OCI-LY7 (cell line): ENCODE measurements around the gene MARVELD2.

Source experiments
- CTCF ChIP-seq: fragments of 200-600 bp; sonication (generic); conservative IDR thresholded peaks from 2 replicates; pipeline ENCODE4 v1.5.1; 2014; ENCODE audit warnings: mild to moderate bottlenecking, antibody characterized with exemption, low read length, moderate library complexity, mixed read lengths
- EZH2phosphoT487 ChIP-seq: fragments of 200-600 bp; sonication (generic); IDR thresholded peaks from 2 replicates; pipeline ENCODE4 v1.6.1; 2018; ENCODE audit warnings: low read depth, borderline replicate concordance, mild to moderate bottlenecking, mixed run types, antibody characterized with exemption, low read length, moderate library complexity, mixed read lengths

- no peak for TF ChIP-seq CTCF
- no peak for TF ChIP-seq EZH2phosphoT487
Observed at GRCh38 chr5:69493396-69494133, 78.6 kb downstream of the MARVELD2 start.
